ENCODE data around the gene MRPL44. TPM values are rescaled to one million over a fixed set of nuclear protein-coding genes. Genes with fewer than 3 reads are reported as not detected.

Gene MRPL44
- total and polyA plus RNA-seq, 2 of the 8 experiments (the other 6 are each of a cell fraction or from before 2014, with no cell fraction given), result 32.0 to 53.2 TPM

DNA sequence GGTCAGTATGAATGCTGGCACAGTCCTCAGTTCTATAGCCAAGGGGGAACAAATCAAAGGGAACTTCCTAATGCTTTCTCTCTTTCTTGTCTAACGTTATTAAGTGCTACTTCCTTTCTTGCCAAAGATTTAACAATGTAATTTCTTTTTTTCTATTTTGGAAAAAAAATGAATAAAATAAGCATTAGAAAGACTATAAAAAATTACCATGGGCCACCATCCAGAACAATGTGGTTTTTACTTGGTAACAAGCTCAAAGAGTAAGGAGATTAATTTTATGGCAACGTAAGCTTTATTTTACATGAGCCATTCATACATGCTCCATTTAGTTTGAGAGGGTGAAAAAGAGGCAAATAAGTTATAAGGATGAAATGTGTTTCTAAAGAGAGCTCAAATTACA lies 41.7 kb downstream of the MRPL44 start (continued):
- no peak for TF ChIP-seq CHD7 (IDR thresholded peaks at IDR 0.05; ENCODE audit: insufficient replicate concordance, low read length)
- no peak for TF ChIP-seq ASH2L (IDR thresholded peaks at IDR 0.05; ENCODE audit: low read length)
- TF ChIP-seq CREB1 (IDR thresholded peaks at IDR 0.05), result no peak
- no peak for TF ChIP-seq USF2 (IDR thresholded peaks at IDR 0.05; ENCODE audit: low read length)
- no peak for TF ChIP-seq SAP30 (IDR thresholded peaks at IDR 0.05; ENCODE audit: insufficient read depth, insufficient replicate concordance, low read length)
- TF ChIP-seq EZH2 (IDR thresholded peaks at IDR 0.05; ENCODE audit: low read depth, low read length, severe bottlenecking), result no peak
- no peak for TF ChIP-seq BCL11A (IDR thresholded peaks at IDR 0.05; ENCODE audit: low read depth in 2 of 2, low read length in 2 of 2)
- TF ChIP-seq RXRA (IDR thresholded peaks at IDR 0.05; ENCODE audit: insufficient read depth, low read depth, low read length), result no peak
- no peak for TF ChIP-seq TAF7 (optimal IDR thresholded peaks at IDR 0.05; ENCODE audit: borderline replicate concordance, low read depth, low read length)
- TF ChIP-seq HDAC6 (IDR thresholded peaks at IDR 0.05; ENCODE audit: low read depth, low read length), result no peak
- TF ChIP-seq CBX8 (IDR thresholded peaks at IDR 0.05; ENCODE audit: borderline replicate concordance, low read depth, low read length), result no peak

Data from H1 (cell line).